ENCODE measurements around the gene MMUT.
"Not testable (repeated sequence)": the region's sequence is repeated elsewhere in the genome, so short reads cannot be mapped to it uniquely, and the experiment has no call there.

MMUT gene

GRCh38 chr6:49462927-49463611 lies at the start of gene MMUT, which contains the start of gene CENPQ:
Gene MMUT (minus strand): TSS chr6:49463253. CDS start chr6:49459466, 3,787 bp downstream.
Gene CENPQ (plus strand): TSS chr6:49463370. CDS start chr6:49470177, 6,807 bp downstream.
- peak; percentile 95 for DNase-seq

GRCh38 chr6:49509342-49509741 lies 46.3 kb upstream of the MMUT start:
- DNase-seq = no peak

GRCh38 chr6:49506569-49507111 lies 43.6 kb upstream of the MMUT start:
- DNase-seq = no peak

- no peak for DNase-seq
These were observed 41.6 kb upstream of the MMUT start for GRCh38 chr6:49504666-49505065.

- peak; percentile 62 for DNase-seq
These were observed 36.6 kb upstream of the MMUT start, which contains the start of gene GLYATL3 for GRCh38 chr6:49499623-49500022. Gene GLYATL3 (plus strand): TSS chr6:49499923. CDS start chr6:49511991, 12,068 bp downstream.

GRCh38 chr6:49499126-49499525 lies 36.1 kb upstream of the MMUT start:
- DNase-seq = no peak

GRCh38 chr6:49497304-49497703 lies 34.3 kb upstream of the MMUT start:
- DNase-seq = peak; percentile 53

- no peak for DNase-seq
These were observed 27.6 kb upstream of the MMUT start for GRCh38 chr6:49490633-49491032.

GRCh38 chr6:49483380-49483779 lies 20.3 kb upstream of the MMUT start:
- DNase-seq = not testable (repeated sequence)

- DNase-seq = not testable (repeated sequence)
These were observed 18.8 kb upstream of the MMUT start for GRCh38 chr6:49481846-49482245.

- no peak for DNase-seq
These were observed 16.4 kb upstream of the MMUT start for GRCh38 chr6:49479308-49479970.

- DNase-seq = not testable (repeated sequence)
These were observed 13.5 kb upstream of the MMUT start for GRCh38 chr6:49476564-49476963.

- no peak for DNase-seq
These were observed 5.0 kb upstream of the MMUT start for GRCh38 chr6:49468042-49468441.

- no peak for DNase-seq
These were observed 1.6 kb upstream of the MMUT start for GRCh38 chr6:49464691-49465090.

GRCh38 chr6:49463612-49463967 lies 537 bp upstream of the MMUT start:
- DNase-seq = no peak

- no peak for DNase-seq
These were observed 490 bp downstream of the MMUT start for GRCh38 chr6:49462599-49462926.

- no peak for DNase-seq
These were observed 982 bp downstream of the MMUT start for GRCh38 chr6:49462071-49462470.

GRCh38 chr6:49457771-49458170 lies 5.3 kb downstream of the MMUT start:
- DNase-seq = no peak

GRCh38 chr6:49454787-49455709 lies 8.0 kb downstream of the MMUT start:
- no peak for DNase-seq

- peak; percentile 10 for DNase-seq
These were observed 9.8 kb downstream of the MMUT start for GRCh38 chr6:49453221-49453620.

GRCh38 chr6:49430866-49431265 lies 32.2 kb downstream of the MMUT start:
- DNase-seq = no peak

- no peak for DNase-seq
These were observed 32.9 kb downstream of the MMUT start for GRCh38 chr6:49430187-49430586.

GRCh38 chr6:49423817-49424216 lies 39.2 kb downstream of the MMUT start:
- DNase-seq = no peak

All from NCI-H146 (cell line).